ENCODE measurements around the gene DDX47. TPM values are rescaled to one million over a fixed set of nuclear protein-coding genes. Genes with fewer than 3 reads are reported as not detected.

Gene DDX47
- total and polyA plus RNA-seq, 2 donors (not counting 1 experiment from before 2014, with no cell fraction given), result 50.1 to 93.7 TPM

- Histone ChIP-seq H3K9ac (ENCODE audit: low read length) (no peak overlapping the region), H2AFZ (ENCODE audit: insufficient read depth, low read depth, low read length, poor library complexity, severe bottlenecking) (no peak overlapping the region), H3K27me3 (replicated peaks in 1 of 4; ENCODE audit: control extremely low read depth in 1 of 4, control insufficient read depth in 3 of 4, insufficient read depth in 4 of 4, low read length in 3 of 4) (no peaks in the 10 kb centered on the region), H3K9me3 (ENCODE audit: control extremely low read depth in 1 of 3, control insufficient read depth in 2 of 3, insufficient read depth in 1 of 3, low read length in 2 of 3) (no peaks in the 10 kb centered on the region), H3K36me3 (replicated peaks in 1 of 2; ENCODE audit: control extremely low read depth in 1 of 2, control insufficient read depth in 1 of 2, extremely low read depth in 1 of 2, insufficient read depth in 2 of 2, low read length in 1 of 2) (no peaks in the 10 kb centered on the region), H3K4me1 (ENCODE audit: control insufficient read depth in 2 of 2, insufficient read depth in 2 of 2, low read length in 2 of 2) (no peaks in the 10 kb centered on the region), H3K4me3 (ENCODE audit: control extremely low read depth in 1 of 5, extremely low read depth in 1 of 5, insufficient read depth in 1 of 5, low read depth in 2 of 5, low read length in 4 of 5) (no peak overlapping the region), H3K27ac (ENCODE audit: low read length in 2 of 2) (no peak overlapping the region), H4K20me1 (ENCODE audit: control insufficient read depth, insufficient read depth, low read length, poor library complexity, severe bottlenecking) (no peaks in the 10 kb centered on the region), H3K79me2 (ENCODE audit: control insufficient read depth, insufficient read depth, low read length) (no peaks in the 10 kb centered on the region), H3K4me2 (replicated peaks; ENCODE audit: low read depth, low read length, poor library complexity, severe bottlenecking) (no peak overlapping the region)
- ChIA-PET CTCF (interaction anchor here (0.6 kb wide), 1 partner anchor 398 kb away, joined by 3 read pairs; no protein-coding TSS in a partner anchor), POLR2A (interaction anchor here (0.6 kb wide), 1 partner anchor 19 kb away, joined by 3 read pairs; no protein-coding TSS in a partner anchor)
- H3K4me1 Mint-ChIP-seq, result peaks cover 4% of the 10 kb centered on the region
- no peak overlapping the region for H3K27ac Mint-ChIP-seq
- no peak for DNase-seq
- no peak for ATAC-seq (ENCODE audit: low read depth)
- WGBS (ENCODE audit: insufficient coverage), result 42% methylated on average over 2 of the region's 3 CpGs
- no peak overlapping the region for H3K4me3 Mint-ChIP-seq
- no peaks in the 10 kb centered on the region for H3K27me3 Mint-ChIP-seq
- intact Hi-C loops (cut with micrococcal nuclease), result no loop called here
- TF ChIP-seq EZH2 (IDR thresholded peaks at IDR 0.05; ENCODE audit: borderline replicate concordance, insufficient read depth, low read depth, low read length, poor library complexity, severe bottlenecking), result no peak
- no peak for TF ChIP-seq CTCF (IDR thresholded peaks at IDR 0.05)
- H3K9me3 Mint-ChIP-seq (ENCODE audit: insufficient read depth), result no peaks in the 10 kb centered on the region
Measured at GRCh38 chr12:12796171-12796570, 17.0 kb upstream of the DDX47 start.

GRCh38 chr12:12796928-12797793 is 16.0 kb upstream of the DDX47 start:
- ATAC-seq (ENCODE audit: low read depth), result no peak
- 69% methylated on average over 4 of the region's 9 CpGs for WGBS (ENCODE audit: insufficient coverage)

More at GRCh38 chr12:12796928-12797793, 16.0 kb upstream of the DDX47 start:
- Mint-ChIP-seq H3K27me3 (no peaks in the 10 kb centered on the region), H3K9me3 (ENCODE audit: insufficient read depth) (no peaks in the 10 kb centered on the region), H3K4me1 (peaks cover 11% of the 10 kb centered on the region), H3K27ac (no peak overlapping the region), H3K4me3 (no peak overlapping the region)
- H3K36me3 ChIP-seq (replicated peaks in 1 of 2; ENCODE audit: control extremely low read depth in 1 of 2, control insufficient read depth in 1 of 2, extremely low read depth in 1 of 2, insufficient read depth in 2 of 2, low read length in 1 of 2), result no peaks in the 10 kb centered on the region
- POLR2A ChIA-PET, result no interaction called here
- no peaks in the 10 kb centered on the region for H4K20me1 ChIP-seq (ENCODE audit: control insufficient read depth, insufficient read depth, low read length, poor library complexity, severe bottlenecking)
- H3K27me3 ChIP-seq (replicated peaks in 1 of 4; ENCODE audit: control extremely low read depth in 1 of 4, control insufficient read depth in 3 of 4, insufficient read depth in 4 of 4, low read length in 3 of 4), result no peaks in the 10 kb centered on the region
- CTCF ChIA-PET, result interaction anchor here (4.6 kb wide), 1 partner anchor 9 kb away, joined by 25 read pairs; no protein-coding TSS in a partner anchor
- no peak overlapping the region for H3K27ac ChIP-seq (ENCODE audit: low read length in 2 of 2)
- intact Hi-C loops (cut with micrococcal nuclease), result no loop called here
- no peak overlapping the region for H3K4me3 ChIP-seq (ENCODE audit: control extremely low read depth in 1 of 5, extremely low read depth in 1 of 5, insufficient read depth in 1 of 5, low read depth in 2 of 5, low read length in 4 of 5)
- no peak overlapping the region for H3K4me2 ChIP-seq (replicated peaks; ENCODE audit: low read depth, low read length, poor library complexity, severe bottlenecking)
- no peak overlapping the region for H3K9ac ChIP-seq (ENCODE audit: low read length)
- no peak for DNase-seq
- peaks cover 0 to under 1% of the 10 kb centered on the region in 2 donors for H3K4me1 ChIP-seq (ENCODE audit: control insufficient read depth in 2 of 2, insufficient read depth in 2 of 2, low read length in 2 of 2)
- no peaks in the 10 kb centered on the region for H3K79me2 ChIP-seq (ENCODE audit: control insufficient read depth, insufficient read depth, low read length)
- TF ChIP-seq CTCF (IDR thresholded peaks at IDR 0.05), result no peak
- TF ChIP-seq EZH2 (IDR thresholded peaks at IDR 0.05; ENCODE audit: borderline replicate concordance, insufficient read depth, low read depth, low read length, poor library complexity, severe bottlenecking), result no peak
- H2AFZ ChIP-seq (ENCODE audit: insufficient read depth, low read depth, low read length, poor library complexity, severe bottlenecking), result no peak overlapping the region
- no peaks in the 10 kb centered on the region for H3K9me3 ChIP-seq (ENCODE audit: control extremely low read depth in 1 of 3, control insufficient read depth in 2 of 3, insufficient read depth in 1 of 3, low read length in 2 of 3)

Data from B cell (primary cell).